ENCODE results near the gene NKD1.

NKD1 gene

DNA sequence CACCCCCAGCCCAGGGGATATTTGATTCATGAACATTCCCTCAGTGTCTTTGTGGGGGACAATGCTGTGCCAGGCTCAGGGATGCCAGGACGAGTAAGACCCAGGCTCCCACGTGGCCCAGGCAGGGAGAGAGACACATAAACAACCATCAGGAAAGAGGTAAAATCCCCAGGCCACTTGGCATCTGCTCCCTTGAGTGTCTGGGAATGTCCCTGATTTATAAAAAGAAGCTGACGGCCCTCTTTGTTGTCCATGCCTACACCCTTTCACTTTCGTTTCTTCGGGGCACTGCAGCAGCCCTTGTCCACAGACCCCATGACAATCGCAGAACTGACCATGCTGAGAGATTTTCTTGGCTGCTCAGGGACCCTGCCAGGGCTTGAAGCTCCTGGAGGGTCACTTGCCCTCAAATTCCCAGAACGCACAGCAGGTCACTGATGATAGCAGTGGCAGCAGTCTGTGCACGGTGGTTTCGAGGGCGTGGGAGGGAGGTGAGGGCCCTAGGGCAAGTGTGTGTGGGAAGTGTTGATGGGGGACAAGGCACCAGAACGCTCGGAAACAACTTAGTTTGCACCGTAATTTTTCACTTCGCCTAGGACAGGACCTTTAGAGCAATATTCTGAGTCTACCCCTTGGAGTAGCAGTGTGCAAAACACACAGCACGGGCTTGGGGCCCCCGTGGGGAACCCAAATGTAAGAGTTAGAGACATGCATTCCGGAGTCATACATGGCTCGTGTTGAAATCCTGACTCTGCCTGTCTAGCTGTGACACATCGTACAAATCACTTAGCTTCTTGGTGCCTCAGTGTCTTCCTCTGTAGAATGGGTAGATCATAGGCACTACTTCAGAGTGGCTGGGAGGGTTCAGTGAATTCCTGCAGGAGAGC, 149.9 kb downstream of the NKD1 start:
- Histone ChIP-seq H3K27me3 (ENCODE audit: control insufficient read depth, insufficient read depth, low read length) (peaks cover 18% of the 10 kb centered on the region), H3K9me3 (ENCODE audit: control insufficient read depth, insufficient read depth, low read length) (no peaks in the 10 kb centered on the region), H3K36me3 (ENCODE audit: control insufficient read depth, insufficient read depth, low read length) (no peaks in the 10 kb centered on the region), H3K9ac (ENCODE audit: low read depth, low read length) (no peak overlapping the region), H3K4me1 (ENCODE audit: control insufficient read depth, insufficient read depth, low read length) (no peaks in the 10 kb centered on the region), H3K4me3 (ENCODE audit: low read depth, low read length) (no peak overlapping the region)
